ENCODE data around the gene PLCB1.

- TF ChIP-seq CHD2 (IDR thresholded peaks at IDR 0.05; ENCODE audit: borderline replicate concordance, low read depth, low read length) (no peak), CTCF (IDR thresholded peaks at IDR 0.05 in 2 of 3, conservative IDR thresholded peaks at IDR 0.05 in 1 of 3; ENCODE audit: control insufficient read depth in 2 of 3, extremely low read depth in 1 of 3, insufficient read depth in 1 of 3, low read depth in 3 of 3, low read length in 3 of 3) (no peak), NFIC (IDR thresholded peaks at IDR 0.05; ENCODE audit: low read depth, low read length) (no peak), EZH2 (IDR thresholded peaks at IDR 0.05; ENCODE audit: borderline replicate concordance, control insufficient read depth, low read depth, low read length) (no peak), SMAD1 (IDR thresholded peaks at IDR 0.05; ENCODE audit: low read depth, partially characterized antibody) (no peak)
These were observed 437.7 kb downstream of the PLCB1 start for GRCh38 chr20:8569766-8570165.
